Testis (tissue), 2 donors: Measurements from ENCODE around the gene AKAP3.

ENCODE experiments used
- CTCF ChIP-seq, 3 experiments: fragments of 450-650 bp in 2 of 3; fragments of 200-600 bp in 1 of 3; sonication (generic) in 1 of 3; IDR thresholded peaks; one replicate each; pipeline ENCODE4 v1.5.1; 2016 to 2019; ENCODE audit warnings: antibody characterized with exemption in 3 of 3, mild to moderate bottlenecking in 2 of 3, moderate library complexity in 1 of 3
- POLR2A ChIP-seq: fragments of 450-650 bp; IDR thresholded peaks from one replicate; pipeline ENCODE4 v1.6.1; 2017; ENCODE audit warnings: antibody characterized with exemption, mild to moderate bottlenecking, moderate library complexity

- no peak for TF ChIP-seq POLR2A
- TF ChIP-seq CTCF (IDR thresholded peaks at IDR 0.05), result no peak
Measured at GRCh38 chr12:4603421-4603820, 45.4 kb downstream of the AKAP3 start.
